HG03378 (cell line): ENCODE measurements around the gene CYP2C18.
"Not testable (repeated sequence)": the region's sequence is repeated elsewhere in the genome, so short reads cannot be mapped to it uniquely, and the experiment has no call there.

Source experiments
- ATAC-seq: cut with Tn5 transposase; IDR thresholded peaks from one replicate; pipeline ENCODE4 v1.9.1; 2021; ENCODE audit warnings: mild to moderate bottlenecking, moderate library complexity; ENCODE audit not compliant: unreplicated experiment

CYP2C18 gene

DNA sequence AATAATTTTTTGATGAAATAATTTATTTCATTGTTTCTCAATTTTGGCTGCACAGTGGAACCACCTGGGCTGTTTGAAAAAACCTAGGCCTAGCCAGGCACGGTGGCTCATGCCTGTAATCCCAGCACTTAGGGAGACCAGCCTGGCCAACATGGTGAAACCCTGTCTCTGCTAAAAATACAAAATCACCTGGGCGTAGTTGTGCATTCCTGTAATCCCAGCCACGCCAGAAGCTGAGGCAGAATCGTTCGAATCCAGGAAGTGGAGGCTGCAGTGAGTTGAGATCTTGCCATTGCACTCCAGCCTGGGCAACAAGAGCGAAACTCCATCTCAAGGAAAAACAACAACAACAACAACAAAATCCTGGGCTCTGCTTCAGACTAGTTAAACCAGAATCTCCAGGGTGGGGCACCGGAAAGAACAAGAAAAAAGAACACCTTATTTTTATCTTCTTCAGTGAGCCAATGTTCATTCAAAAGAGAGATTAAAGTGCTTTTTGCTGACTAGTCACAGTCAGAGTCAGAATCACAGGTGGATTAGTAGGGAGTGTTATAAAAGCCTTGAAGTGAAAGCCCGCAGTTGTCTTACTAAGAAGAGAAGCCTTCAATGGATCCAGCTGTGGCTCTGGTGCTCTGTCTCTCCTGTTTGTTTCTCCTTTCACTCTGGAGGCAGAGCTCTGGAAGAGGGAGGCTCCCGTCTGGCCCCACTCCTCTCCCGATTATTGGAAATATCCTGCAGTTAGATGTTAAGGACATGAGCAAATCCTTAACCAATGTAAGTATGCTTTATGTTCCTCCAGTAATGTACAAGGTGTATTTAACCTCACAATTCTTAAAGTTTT is at the start of gene CYP2C18:
TSS of gene CYP2C18 (plus strand) at position 516 of the 841 bp plus-strand sequence. CDS start at position 607, 91 bp downstream.
- ATAC-seq: no peak

DNA sequence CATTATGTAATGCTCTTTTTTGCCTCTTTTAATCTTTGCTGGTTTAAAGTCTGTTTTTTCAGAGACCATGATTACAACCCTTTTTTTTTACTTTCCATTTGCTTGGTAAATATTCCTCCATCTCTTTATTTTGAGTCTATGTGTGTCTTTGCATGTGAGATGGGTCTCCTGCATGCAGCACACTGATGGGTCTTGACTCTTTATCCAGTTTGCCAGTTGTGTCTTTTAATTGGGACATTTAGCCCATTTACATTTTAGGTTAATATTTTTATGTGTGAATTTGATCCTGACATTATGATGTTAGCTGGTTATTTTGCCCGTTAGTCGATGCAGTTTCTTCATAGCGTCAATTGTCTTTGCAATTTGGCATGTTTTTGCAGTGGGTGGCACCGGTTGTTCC is 45.4 kb upstream of the CYP2C18 start:
- not testable (repeated sequence) for ATAC-seq

DNA sequence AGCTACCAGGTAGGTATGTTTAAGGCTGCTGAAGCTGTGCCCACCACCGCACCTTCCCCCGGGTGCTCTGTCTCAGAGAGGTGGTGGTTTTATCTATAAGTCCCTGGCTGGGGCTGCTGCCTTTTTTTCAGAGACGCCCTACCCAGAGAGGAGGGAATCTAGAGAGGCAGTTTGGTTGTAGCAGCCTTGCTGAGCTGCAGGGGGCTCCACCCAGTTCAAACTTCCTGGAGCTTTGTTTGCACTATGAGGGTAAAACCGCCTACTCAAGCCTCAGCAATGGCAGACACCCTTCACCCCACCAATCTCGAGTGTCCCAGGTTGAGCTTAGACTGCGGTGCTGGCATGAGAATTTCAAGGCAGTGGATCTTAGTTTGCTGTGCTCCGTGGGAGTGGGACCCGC is 43.6 kb upstream of the CYP2C18 start:
- ATAC-seq: no peak

DNA sequence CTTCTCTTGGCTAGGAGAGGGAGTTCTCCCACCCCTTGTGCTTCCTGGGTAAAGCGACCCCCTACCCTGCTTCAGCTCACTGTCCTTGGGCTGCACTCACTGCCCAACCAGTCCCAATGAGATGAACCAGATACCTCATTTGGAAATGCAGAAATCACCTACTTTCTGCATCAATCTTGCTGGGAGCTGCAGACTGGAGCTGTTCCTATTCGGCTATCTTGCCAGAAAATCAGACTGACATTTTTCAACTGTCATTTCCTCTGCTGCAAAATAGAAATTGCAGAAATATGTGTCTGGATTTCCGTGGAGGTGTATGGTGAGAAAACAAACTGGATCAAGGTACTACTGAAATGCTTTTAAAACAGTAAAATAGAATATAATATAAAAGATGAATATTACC is 43.0 kb upstream of the CYP2C18 start:
- ATAC-seq: no peak

DNA sequence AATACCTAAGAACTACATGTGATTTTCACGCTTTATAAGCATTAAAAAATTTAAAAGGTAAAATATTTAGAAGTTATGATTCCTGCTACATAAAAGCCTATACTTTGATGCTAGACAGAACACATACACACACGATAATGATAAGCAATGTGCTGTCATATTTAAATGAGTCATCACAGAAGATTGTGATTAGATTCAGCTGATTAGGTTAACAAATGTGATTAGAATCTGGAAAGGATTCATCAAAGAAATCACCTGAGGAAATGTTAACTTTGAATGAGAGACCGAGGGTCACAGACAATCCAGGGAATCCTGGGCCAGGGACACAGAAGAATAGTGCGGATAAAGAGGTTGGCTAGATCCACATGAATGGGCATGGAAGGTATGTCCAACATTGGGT is 42.0 kb upstream of the CYP2C18 start:
- no peak for ATAC-seq

DNA sequence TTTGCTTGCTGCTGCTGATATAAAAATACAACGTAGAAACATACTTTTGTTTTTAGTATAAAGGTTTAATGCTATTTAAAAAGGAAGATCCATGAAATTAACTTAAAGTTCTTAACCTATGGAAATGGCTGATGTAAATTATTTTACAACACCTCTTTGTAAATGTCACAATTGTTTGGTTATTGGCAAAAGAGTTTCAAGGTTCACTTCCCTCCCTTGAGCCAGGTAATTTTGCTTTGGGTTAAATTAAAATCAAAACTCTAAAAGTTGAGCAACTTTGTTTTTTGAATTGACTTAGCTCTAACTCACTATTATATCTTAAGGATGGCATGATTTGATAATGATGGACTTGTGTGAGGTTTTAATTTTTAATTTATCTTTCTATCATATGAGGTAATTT is 39.2 kb upstream of the CYP2C18 start:
- ATAC-seq: no peak

DNA sequence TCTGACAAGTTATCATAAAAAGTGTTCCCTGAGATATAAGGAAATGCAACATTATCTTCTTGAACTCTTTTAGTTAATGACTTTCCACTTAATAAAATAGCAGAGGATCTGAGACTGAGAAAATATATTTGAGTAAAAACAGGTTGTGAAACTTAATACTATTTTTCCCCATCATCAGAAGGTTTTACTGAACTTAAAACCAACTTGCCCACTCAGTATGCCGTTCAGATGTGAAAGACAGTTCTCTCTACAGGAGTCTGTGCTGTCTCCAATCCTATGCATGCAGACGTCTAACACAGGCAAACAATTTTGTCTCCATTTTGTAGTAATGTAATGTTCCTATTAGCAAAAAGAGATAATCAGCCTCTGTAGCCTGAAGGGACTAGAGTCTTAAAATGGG is 38.2 kb upstream of the CYP2C18 start:
- peak; percentile 75 for ATAC-seq

DNA sequence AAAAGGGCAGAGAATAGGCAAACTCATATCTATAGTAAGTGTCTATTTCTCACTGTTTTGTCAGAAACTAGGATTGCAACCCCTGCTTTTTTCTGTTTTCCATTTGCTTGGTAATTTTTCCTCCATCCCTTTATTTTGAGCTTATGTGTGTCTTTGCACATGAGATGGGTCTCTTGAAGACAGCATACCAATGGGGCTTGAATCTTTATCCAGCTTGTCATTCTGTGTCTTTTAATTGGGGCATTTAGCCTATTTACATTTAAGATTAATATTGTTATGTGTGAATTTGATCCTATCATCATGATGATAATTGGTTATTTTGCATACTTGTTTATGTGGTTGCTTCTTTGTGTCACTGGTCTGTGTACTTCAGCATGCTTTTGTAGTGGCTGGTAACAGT is 28.3 kb upstream of the CYP2C18 start:
- ATAC-seq: not testable (repeated sequence)

DNA sequence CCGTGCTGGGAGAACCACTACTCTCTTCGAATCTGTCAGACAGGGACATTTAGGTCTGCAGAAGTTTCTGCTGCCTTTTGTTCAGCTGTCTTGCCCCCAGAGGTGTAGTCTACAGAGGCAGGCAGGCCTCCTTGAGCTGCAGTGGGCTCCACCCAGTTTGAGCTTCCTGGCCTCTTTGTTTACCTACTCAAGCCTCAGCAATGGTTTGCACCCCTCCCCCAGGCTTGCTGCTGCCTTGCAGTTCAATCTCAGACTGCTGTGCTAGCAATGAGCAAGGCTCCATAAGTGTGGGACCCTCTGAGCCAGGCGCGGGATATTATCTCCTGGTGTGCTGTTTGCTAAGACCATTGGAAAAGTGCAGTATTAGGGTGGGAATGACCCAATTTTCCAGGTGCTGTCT is 20.5 kb upstream of the CYP2C18 start:
- ATAC-seq: not testable (repeated sequence)

DNA sequence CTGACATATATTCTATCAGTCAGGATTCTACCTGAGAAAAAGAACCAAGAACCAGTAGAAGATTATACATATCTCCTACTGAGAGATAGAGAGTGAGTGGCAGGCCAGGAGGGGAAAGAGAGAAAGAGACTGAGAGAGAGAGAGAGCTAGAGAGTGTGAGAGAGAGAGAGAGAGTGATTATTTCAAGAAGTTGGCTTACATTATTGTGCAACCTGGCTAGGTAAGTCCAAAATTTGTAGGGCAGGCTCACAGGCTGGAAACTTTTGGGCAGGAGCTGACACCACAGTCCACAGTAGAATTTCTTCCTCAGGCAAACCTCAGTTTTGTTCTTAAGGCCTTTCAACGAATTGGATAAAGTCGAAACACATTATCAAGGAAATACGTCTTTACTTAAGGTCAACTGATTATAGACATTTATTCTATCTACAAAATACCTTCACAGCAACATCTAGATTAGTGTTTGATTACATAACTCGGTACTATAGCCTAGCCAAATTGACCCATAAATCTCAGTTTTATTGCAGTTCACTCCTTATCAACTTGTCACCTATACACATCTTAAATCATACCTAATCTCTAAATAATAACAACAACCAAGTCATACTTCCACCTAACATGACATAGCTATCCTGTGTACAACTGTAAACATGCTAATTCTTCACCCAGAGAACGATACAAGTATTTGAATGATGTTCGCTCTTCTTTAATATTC is 17.0 kb upstream of the CYP2C18 start:
- ATAC-seq: no peak

DNA sequence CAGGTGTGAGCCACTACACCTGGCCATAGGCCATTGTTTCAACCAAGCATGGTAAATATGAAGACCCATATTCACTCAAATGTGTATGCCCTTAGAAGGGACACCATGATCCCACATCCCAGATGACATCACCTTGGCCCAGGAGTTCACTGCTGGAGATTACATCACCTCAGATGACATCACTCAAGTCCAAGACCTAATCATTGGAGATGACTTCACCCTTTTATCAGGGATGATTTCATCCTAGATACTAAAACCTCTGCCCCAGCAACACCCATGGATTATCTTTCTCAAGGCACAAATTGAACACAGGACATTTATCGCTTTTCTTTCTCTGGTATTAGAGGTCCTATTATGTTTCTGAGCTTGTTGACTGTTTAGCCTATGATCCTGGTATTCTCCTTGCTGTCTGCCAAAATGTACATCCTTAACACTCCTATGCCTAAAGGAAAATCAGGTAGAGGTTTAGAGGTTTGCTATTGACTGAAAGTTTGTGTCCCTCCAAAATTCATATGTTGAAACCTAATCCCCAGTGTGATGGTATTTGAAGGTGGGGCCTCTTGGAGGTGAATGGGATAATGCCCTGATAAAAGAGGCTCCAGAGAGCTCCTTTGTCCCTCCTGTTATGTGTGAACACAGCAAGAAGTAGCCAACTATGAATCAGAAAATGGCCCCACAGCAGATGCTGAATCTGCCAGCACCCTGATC is 9.8 kb upstream of the CYP2C18 start:
- no peak for ATAC-seq

DNA sequence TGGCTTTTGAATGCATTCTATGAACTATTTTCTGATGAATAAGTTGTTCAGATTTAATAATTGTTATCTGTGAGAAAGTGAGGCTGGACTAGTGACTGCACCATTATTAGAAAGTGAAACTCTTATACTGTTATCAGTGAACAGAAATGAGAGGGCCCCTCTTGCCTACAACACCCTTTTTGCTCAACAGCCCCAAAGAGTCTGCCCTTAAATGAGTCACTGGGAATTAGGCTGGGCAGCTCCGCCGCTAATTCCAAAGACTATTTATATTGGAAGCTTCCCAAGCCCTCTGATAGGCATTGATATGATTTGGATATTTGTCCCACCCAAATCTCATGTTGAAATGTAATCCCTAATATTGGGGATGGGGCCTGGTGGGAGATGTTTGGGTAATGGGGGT is 7.0 kb upstream of the CYP2C18 start:
- ATAC-seq: no peak

DNA sequence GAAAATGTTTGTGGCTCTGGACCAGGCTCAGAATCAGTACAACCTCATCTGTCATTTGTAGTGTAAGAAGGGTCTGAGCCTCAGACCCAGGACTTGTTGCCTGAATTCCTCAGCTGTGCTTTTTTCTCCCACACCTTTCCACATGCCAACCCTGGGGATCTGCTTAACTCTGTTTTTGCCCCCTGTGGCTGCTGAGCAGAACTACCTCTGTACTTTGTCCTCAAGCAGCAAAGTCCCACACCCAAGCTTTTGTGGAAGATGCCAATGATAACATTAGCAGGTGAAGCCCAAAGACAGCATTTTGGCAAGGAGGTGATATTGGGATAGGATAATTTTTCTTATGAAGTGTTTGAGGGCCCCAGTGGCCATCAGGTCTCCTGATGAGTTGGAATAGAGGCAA is 5.8 kb upstream of the CYP2C18 start:
- ATAC-seq: no peak

DNA sequence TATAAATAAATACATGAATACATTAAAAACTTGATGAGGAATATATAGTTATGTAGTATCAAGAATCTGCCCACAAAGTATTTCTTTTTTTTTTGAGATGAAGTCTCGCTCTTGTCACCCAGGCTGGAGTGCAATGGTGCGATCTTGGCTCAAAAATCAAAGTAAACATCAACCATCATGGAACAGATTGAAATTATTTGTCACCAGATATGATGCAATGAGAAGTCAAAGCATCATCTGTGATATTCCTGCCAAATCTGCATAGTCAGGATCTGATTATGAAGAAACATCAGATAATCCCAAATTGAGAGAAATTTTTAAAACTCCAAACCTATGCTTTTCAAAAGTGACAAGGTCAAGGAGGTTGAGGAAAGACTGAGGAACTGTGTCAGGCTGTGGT is 5.1 kb upstream of the CYP2C18 start:
- no peak for ATAC-seq

DNA sequence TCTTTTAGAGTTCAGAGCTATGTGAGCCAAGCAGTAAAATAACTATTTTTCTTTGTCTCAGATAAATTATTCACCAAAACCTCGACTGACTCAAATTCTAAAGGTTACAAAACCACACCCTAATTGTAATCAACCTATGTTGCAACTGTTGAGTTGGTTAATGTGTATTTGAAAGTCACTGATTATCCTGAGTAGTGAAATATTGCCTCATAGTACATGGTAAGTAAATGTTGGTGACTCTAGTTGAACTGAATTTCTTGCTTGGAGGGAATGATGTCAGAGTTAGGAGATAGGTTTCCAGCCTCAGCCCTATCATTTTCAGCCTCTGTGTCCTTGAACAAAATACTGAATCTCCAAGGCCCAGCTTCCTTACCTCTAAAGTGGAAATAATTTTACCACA is 3.0 kb upstream of the CYP2C18 start:
- peak; percentile 78 for ATAC-seq

DNA sequence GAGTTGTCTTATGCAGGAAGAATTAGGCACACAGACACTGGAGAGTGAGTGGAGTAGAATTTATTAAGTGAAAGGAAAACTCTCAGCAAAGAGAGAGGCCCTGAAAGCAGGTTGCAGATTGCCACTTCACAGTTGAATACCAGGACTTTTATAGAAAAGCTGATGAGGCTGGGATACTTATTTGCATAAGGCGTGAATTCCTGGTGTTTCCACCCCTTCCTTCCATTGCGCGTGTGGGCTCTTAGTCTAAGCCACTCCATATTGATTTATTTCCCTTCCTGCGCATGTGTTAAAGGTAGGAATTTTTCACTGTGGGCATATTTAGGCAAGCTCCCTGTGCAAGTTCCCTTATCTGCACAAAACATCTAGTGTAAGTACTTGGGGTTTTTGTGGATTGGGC is 893 bp upstream of the CYP2C18 start:
- not testable (repeated sequence) for ATAC-seq

DNA sequence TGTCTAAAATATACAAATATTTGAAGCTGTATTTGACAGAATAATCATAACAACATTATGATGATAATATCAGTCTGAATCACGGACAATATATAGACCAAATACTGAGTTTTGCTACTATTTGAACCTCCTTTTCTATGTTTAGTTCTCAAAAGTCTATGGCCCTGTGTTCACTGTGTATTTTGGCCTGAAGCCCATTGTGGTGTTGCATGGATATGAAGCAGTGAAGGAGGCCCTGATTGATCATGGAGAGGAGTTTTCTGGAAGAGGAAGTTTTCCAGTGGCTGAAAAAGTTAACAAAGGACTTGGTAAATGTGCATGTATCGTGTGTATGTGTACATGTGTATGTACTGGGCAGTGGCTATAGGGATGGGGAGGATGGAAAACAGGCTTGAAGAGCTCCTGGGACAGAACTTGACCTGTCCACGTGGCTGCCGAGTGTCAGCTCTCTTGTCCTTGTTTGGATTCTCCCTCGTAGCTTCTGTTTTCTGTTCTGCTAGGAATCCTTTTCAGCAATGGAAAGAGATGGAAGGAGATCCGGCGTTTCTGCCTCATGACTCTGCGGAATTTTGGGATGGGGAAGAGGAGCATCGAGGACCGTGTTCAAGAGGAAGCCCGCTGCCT is 4.2 kb downstream of the CYP2C18 start:
- no peak for ATAC-seq

DNA sequence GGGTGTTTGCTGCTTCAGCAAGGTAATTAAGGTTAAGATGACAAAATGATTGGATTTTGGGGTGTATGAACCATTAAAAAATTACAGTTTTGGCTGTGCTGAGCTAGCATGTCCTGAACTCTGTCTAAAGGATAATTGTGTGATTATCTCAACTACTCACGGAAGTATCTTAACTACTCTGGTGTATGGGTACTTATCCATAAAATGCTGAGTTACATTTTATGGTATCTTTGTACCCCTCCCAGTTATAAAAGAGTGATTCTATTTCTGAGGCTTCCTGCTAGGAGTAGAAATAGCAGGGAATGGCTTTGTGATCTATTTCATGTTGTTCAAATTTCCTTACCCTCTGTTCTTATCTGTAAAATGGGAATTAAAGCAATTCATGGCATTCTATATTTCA is 22.6 kb downstream of the CYP2C18 start:
- ATAC-seq: no peak

DNA sequence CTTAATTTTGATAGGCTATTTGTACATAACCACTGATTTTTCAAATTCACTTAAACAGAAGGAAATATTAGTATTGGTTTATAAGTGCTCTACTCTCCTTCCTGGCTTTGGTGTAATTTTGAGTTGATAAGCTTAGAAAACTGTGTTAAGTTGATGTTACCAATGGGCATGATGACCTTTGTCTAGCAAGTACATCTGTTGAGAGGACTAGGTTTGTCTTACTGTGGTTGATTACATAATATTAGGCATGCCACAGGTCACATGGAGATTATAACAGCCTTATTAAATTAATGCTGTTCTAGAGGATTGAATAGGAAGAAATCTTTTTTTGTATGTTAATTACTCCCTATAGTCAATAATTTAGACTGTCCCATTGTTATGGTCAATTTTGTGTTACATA is 27.0 kb downstream of the CYP2C18 start:
- ATAC-seq: no peak

DNA sequence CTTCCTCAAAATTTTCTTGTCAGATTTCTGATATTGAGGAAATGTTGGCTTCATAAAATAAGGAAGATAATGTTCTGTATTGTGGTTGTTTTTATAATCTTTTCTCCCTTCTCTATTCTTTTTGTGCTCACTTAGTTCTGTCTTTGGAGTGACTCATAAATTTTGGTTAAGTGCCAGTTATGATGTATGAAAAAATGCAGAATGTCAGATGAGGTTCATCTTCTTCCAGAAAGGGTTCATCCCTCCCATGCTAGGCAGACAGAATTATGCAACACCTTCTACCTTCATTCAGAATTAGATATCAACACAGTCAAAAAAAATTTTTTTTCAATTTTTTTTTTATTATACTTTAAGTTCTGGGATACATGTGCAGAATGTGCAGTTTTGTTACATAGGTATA is 42.3 kb downstream of the CYP2C18 start:
- ATAC-seq: no peak

DNA sequence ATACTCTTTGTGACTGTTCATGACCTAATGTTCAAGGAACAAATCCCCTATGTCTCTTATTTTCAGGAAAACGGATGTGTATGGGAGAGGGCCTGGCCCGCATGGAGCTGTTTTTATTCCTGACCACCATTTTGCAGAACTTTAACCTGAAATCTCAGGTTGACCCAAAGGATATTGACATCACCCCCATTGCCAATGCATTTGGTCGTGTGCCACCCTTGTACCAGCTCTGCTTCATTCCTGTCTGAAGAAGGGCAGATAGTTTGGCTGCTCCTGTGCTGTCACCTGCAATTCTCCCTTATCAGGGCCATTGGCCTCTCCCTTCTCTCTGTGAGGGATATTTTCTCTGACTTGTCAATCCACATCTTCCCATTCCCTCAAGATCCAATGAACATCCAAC is 51.7 kb downstream of the CYP2C18 start:
- ATAC-seq: no peak
